Nephron (organoid): ENCODE data around the gene IFT22.
A peak's percentile ranks its signal among the peaks of the same experiment; 100 is the strongest.
"Not testable (repeated sequence)": the region's sequence is repeated elsewhere in the genome, so short reads cannot be mapped to it uniquely, and the experiment has no call there.

Source experiments
- H3K27ac Mint-ChIP-seq, 3 experiments: 2 replicates each; pipeline ENCODE4 v1.8.0; 2020; ENCODE audit warnings: mixed read lengths in 3 of 3, mild to moderate bottlenecking in 2 of 3, moderate library complexity in 1 of 3
- H3K27me3 Mint-ChIP-seq: 2 replicates; pipeline ENCODE4 v1.8.0; 2021; ENCODE audit warnings: low read depth, mild to moderate bottlenecking, moderate library complexity, mixed read lengths
- H3K36me3 Mint-ChIP-seq: 2 replicates; pipeline ENCODE4 v1.8.0; 2020; ENCODE audit warnings: low read depth, mixed read lengths
- H3K4me1 Mint-ChIP-seq: 2 replicates; pipeline ENCODE4 v1.8.0; 2020; ENCODE audit warnings: mixed read lengths
- H3K4me3 Mint-ChIP-seq, 3 experiments: 2 replicates each; pipeline ENCODE4 v1.8.0; 2020; ENCODE audit warnings: mild to moderate bottlenecking in 3 of 3, mixed read lengths in 3 of 3, moderate library complexity in 2 of 3
- H3K9me3 Mint-ChIP-seq: 2 replicates; pipeline ENCODE4 v1.8.0; 2020; ENCODE audit warnings: mixed read lengths
- TF ChIP-seq, protein P1 (sequence below), 3 experiments: fragments of 200-600 bp; sonication (generic); IDR thresholded peaks; one replicate each; pipeline ENCODE4 v1.5.0; 2021; ENCODE audit warnings: antibody characterized with exemption in 3 of 3; ENCODE audit not compliant: unreplicated experiment in 3 of 3

IFT22 gene

DNA sequence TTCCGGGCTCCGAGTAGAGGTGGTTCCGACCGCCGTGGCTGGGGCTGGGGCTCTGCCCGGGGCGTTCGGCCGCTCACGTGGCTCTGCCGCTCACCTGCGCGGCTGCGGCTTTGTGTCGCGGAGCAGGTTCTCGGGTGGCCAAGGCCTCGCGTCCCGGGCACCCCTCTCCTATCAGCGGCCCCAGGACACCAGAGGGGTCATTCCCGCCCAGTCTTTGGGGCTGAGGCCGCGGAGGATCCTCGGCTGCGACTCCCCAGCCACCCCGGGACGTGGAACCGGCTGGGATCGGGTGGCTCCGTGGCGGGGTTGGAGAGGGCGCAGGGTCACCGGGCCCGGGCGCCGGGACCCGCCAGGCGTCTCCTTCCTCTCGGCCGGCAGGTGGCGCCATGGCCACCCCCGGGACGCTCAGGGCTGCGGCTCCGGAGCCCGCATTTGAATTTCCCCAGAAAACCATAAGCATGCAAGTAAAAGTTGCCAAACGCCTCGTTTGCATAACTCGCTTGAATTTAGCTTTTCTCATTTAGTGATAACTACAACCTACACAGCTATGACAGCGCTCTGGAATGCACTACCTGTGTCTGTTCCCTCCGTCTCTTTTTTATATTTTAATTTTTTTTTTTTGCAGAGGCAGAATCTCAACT lies 42.2 kb upstream of the IFT22 start:
- Mint-ChIP-seq H3K4me3 (peak overlapping the region; percentile 78 to 87 (median 86)), H3K4me1 (peaks cover 18% of the 10 kb centered on the region), H3K36me3 (peaks cover 22% of the 10 kb centered on the region), H3K27ac (no peak overlapping the region), H3K9me3 (peaks cover 5% of the 10 kb centered on the region), H3K27me3 (peaks cover 3% of the 10 kb centered on the region)
- TF ChIP-seq, protein P1, sequence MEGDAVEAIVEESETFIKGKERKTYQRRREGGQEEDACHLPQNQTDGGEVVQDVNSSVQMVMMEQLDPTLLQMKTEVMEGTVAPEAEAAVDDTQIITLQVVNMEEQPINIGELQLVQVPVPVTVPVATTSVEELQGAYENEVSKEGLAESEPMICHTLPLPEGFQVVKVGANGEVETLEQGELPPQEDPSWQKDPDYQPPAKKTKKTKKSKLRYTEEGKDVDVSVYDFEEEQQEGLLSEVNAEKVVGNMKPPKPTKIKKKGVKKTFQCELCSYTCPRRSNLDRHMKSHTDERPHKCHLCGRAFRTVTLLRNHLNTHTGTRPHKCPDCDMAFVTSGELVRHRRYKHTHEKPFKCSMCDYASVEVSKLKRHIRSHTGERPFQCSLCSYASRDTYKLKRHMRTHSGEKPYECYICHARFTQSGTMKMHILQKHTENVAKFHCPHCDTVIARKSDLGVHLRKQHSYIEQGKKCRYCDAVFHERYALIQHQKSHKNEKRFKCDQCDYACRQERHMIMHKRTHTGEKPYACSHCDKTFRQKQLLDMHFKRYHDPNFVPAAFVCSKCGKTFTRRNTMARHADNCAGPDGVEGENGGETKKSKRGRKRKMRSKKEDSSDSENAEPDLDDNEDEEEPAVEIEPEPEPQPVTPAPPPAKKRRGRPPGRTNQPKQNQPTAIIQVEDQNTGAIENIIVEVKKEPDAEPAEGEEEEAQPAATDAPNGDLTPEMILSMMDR (IDR thresholded peaks at IDR 0.05; ENCODE audit: unreplicated experiment in 3 of 3): peak; percentile 96 to 99 (median 99)

DNA sequence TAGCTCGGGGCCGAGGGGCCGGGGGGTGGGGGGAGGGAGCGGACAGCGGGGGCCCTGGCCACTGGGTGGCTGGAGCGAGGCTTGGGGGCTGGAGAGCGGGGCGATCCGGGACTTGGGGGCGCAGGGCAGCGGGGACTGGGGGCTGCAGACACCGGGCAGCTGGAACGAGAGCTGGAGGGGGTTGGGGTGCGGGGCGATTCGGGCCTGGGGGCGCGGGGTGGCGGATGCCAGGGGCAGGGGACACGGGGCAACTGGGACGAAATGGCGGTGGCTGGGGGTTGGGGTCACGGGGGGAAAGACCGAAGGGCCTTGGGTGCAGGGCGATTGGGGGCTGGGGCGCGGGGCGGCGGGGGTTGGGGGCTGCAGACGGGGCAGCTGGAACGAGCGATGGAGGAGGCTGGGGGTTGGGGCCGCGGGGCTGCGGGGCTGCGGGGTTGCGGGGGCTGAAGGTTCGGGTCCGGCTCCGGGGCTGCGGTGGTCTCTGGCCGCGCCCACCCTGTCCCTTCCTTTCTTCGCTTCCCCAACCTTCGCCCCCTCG lies 41.7 kb upstream of the IFT22 start:
- TF ChIP-seq, protein P1 (IDR thresholded peaks at IDR 0.05; ENCODE audit: unreplicated experiment in 3 of 3): no peak
- peak overlapping the region; percentile 78 to 87 (median 86) for H3K4me3 Mint-ChIP-seq
- peaks cover 14% of the 10 kb centered on the region for H3K4me1 Mint-ChIP-seq
- H3K9me3 Mint-ChIP-seq: peaks cover 5% of the 10 kb centered on the region
- H3K36me3 Mint-ChIP-seq: peaks cover 18% of the 10 kb centered on the region
- peaks cover 3% of the 10 kb centered on the region for H3K27me3 Mint-ChIP-seq
- no peak overlapping the region for H3K27ac Mint-ChIP-seq

DNA sequence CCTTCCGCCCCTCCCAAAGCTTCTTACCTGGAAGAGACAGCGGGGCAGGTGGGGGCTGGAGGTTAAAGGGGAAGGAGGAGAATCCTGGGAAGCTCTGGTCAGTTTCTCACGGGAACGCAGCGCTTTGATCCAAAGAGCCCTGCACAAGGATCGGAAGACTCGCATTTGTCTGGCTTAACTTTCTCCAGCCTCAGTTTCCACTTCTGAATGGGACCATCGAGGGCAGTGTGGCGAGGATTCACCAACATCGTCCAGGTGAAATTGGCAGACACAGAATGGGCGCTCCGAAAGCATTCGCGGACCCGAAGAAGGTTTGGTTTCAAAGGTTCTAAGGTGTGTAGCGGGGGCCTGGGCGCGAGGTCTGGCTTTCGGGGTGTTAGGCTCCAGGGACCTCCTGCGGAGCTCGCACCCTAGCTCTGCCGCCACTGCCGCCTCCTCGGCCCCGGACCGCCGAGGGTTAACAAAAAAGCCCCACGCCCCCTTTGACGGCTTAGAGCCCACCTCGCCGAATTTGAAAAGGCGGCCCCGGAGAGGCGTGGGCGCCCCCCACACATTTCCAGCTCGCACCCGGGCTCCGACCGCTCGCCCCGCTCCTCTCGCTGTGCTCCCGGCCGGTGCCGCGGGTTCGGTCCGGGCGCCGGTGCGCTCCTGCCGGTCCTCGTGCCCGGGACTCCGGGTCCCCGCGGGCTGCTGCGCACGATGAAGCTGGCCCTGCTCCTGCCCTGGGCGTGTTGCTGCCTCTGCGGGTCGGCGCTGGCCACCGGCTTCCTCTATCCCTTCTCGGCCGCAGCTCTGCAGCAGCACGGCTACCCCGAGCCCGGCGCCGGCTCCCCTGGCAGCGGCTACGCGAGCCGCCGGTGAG lies 41.0 kb upstream of the IFT22 start, which contains the start of gene COL26A1:
TSS of gene COL26A1 (plus strand) at position 542 of the 862 bp plus-strand sequence. CDS start at position 700, 158 bp downstream.
- TF ChIP-seq, protein P1 (IDR thresholded peaks at IDR 0.05; ENCODE audit: unreplicated experiment in 3 of 3): no peak
- Mint-ChIP-seq H3K4me3 (peak within 1 kb of the TSS; percentile 78 to 87 (median 86)), H3K4me1 (peaks cover 9% of the 10 kb centered on the region), H3K9me3 (no peaks in the 10 kb centered on the region), H3K36me3 (peaks cover 13% of the 10 kb centered on the region), H3K27me3 (peaks cover 3% of the 10 kb centered on the region), H3K27ac (no peak within 1 kb of the TSS)

DNA sequence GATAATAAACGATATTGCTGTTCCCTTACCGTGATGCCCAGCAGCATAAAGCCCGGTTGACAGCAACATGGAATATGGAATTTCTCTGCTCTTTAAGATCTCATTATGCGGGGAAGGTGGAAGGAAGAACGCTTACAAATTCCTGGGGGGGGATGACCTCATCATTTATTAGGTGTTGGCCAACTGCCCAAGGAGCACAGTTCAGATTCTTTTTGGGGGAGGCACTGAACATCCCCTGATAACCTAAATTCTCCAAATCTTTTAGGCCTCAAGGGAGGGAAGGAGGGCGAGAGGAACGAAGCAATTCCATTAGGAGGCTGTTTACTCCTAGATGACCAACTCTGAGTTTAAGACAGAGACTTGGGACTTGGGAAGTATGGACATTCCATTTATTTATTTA lies 35.8 kb upstream of the IFT22 start:
- Mint-ChIP-seq H3K9me3 (peaks cover 4% of the 10 kb centered on the region), H3K4me3 (peak overlapping the region in 2 of 3 experiments; percentile 34 to 58), H3K27me3 (no peaks in the 10 kb centered on the region), H3K4me1 (peaks cover 11% of the 10 kb centered on the region), H3K36me3 (peaks cover 5% of the 10 kb centered on the region), H3K27ac (peak overlapping the region in 2 of 3 experiments; percentile 35 to 57)
- TF ChIP-seq, protein P1 (IDR thresholded peaks at IDR 0.05; ENCODE audit: unreplicated experiment in 3 of 3): no peak

DNA sequence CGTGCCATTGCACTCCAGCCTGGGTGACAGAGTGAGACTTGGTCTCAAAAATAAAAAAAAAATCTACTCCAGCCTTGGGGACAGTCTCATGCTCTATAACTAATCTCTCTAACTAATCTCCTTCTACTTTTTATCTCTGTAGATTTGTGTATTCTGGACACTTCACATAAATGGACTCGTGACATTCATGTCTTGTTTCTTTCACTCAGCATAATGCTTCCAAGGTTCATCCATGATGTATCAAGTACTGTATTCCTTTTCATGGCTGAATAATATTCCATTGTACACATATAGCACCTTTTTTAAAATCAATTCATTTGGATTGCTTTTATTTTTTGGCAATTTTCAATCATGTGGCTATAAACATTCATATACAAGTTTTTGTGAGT lies 31.3 kb upstream of the IFT22 start:
- Mint-ChIP-seq H3K9me3 (peaks cover 4% of the 10 kb centered on the region), H3K4me1 (peaks cover 20% of the 10 kb centered on the region), H3K36me3 (peaks cover 5% of the 10 kb centered on the region), H3K27ac (peak overlapping the region in 2 of 3 experiments; percentile 75), H3K27me3 (peaks cover 8% of the 10 kb centered on the region), H3K4me3 (no peak overlapping the region)
- TF ChIP-seq, protein P1 (IDR thresholded peaks at IDR 0.05; ENCODE audit: unreplicated experiment in 3 of 3): no peak

DNA sequence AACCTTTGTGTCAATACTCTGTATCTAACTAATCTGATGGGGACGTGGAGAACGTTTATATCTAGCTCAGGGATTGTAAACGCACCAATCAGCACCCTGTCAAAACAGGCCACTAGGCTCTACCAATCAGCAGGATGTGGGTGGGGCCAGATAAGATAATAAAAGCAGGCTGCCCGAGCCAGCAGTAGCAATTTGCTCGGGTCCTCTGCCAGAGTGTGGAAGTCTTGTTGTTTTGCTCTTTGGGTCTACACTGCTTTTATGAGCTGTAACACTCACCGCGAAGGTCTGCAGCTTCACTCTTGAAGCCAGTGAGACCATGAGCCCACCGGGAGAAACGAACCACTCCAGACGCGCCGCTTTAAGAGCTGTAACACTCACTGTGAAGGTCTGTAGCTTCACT lies 27.7 kb upstream of the IFT22 start:
- not testable (repeated sequence) for H3K27me3 Mint-ChIP-seq, H3K36me3 Mint-ChIP-seq, H3K4me3 Mint-ChIP-seq, H3K9me3 Mint-ChIP-seq, H3K27ac Mint-ChIP-seq
- H3K4me1 Mint-ChIP-seq: peaks cover 14% of the 10 kb centered on the region

DNA sequence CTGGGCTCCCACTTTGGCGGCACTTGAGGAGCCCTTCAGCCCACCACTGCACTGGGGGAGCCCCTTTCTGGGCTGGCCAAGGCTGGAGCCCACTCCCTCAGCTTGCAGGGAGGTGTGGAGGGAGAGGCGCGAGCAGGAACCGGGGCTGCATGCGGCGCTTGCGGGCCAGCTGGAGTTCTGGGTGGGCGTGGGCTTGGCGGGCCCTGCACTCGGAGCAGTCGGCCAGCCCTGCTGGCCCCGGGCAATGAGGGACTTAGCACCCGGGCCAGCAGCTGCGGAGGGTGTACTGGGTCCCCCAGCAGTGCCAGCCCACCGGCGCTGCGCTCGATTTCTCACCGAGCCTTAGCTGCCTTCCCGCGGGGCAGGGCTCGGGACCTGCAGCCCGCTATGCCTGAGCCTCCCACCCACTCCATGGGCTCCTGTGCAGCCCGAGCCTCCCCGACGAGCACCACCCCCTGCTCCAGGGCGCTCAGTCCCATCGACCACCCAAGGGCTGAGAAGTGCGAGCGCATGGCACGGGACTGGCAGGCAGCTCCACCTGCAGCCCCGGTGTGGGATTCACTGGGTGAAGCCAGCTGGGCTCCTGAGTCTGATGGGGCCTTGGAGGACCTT lies 26.9 kb upstream of the IFT22 start:
- not testable (repeated sequence) for H3K27ac Mint-ChIP-seq, H3K27me3 Mint-ChIP-seq, H3K36me3 Mint-ChIP-seq, H3K4me3 Mint-ChIP-seq, H3K9me3 Mint-ChIP-seq
- H3K4me1 Mint-ChIP-seq: peaks cover 14% of the 10 kb centered on the region
